HG02840 (cell line): ENCODE data around the gene SLCO2A1.
A peak's percentile ranks its signal among the peaks of the same experiment; 100 is the strongest.

Source experiments
- ATAC-seq: cut with Tn5 transposase; IDR thresholded peaks from one replicate; pipeline ENCODE4 v1.9.1; 2021; ENCODE audit warnings: mild to moderate bottlenecking, moderate library complexity, moderate number of reproducible peaks; ENCODE audit not compliant: unreplicated experiment, low FRiP score

SLCO2A1 gene

GRCh38 chr3:133935843-133936769 is 93.6 kb downstream of the SLCO2A1 start:
- no peak for ATAC-seq

GRCh38 chr3:133934996-133935842 is 94.5 kb downstream of the SLCO2A1 start:
- ATAC-seq = no peak

DNA sequence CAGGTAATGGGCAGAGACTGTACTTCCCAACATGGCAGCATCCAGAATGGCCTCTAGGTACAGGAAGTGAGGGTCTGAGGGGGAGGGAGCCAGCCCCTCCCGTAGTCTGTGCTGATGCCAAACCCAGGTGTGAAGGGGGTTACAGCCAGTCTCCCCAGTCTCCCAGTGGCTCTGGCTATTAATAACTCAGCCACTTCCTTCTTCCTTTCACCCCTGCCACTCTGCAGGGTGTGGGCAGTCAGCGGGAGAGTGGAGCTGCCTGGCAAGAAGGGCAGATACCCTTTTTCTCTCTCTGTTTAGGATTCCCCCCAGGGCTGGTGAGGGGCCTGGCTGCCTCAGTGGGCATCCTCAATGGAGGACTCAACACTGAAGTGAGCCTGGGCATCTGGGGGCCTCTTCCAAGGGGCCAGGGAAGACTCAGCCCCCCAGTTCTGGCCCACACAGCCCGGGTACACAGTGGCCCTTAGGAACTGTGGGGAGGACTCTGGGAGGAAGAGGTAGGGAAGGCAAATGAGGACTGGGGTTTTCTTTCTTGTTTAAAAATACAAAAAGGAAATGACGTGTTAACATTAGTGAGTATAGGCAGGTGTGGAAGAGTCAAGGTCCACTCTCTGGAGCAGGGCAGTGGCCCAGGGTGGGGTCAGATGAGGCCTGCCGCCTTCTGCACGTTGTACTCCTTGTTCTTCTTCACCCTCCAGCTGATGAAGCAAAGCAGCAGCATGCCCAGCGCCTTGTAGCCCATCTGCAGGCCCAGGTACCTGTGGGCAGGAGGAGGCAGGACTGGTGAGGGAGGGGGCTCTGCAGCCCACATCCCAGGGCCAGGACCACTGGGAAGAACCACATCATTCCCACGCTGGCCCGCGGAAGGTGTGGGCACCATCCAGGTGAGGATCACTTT is 95.4 kb downstream of the SLCO2A1 start:
- no peak for ATAC-seq

DNA sequence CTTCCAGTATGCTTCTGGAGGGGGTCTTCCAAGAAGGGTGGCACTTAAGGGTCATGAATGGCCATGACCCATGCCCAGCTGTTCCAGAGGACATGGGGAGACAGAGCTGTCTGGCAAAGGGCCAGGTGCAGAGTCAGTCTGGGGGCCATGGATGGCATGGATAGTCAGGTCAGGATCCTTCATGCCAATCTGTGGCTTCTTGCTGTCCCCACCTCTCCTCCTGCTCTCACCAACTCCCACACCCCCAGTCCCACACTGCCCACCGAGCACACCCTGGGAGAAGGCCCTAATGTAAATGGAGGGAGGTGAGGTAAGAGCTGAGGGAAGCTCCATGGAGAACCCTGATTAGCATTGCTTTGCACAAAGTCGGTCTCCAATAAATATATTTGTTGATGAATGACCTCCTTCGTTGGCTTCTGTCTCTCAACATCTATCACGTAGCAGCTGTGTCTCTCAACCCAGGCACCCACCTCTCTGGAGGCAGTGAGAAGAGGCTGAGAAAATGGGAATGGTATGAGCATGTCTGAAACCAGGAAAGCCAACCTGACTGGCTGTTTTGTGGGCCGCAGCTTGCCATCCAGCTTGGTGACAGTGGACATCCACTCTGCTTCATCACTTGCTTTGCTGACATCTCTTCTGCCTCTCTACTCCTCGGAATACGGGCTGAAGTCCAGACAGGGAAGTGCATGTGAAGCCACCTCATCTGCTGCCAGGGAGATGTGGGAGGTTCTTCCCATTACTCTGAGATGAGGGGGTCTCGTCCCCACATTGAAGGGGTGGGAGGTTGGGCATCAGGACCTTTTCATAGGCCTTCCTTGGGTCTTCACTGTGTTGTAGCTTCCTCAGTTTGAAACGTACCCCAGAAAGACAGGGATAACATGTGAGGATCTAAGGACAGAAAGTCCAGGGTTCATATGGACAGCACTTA is 96.4 kb downstream of the SLCO2A1 start:
- ATAC-seq = no peak

DNA sequence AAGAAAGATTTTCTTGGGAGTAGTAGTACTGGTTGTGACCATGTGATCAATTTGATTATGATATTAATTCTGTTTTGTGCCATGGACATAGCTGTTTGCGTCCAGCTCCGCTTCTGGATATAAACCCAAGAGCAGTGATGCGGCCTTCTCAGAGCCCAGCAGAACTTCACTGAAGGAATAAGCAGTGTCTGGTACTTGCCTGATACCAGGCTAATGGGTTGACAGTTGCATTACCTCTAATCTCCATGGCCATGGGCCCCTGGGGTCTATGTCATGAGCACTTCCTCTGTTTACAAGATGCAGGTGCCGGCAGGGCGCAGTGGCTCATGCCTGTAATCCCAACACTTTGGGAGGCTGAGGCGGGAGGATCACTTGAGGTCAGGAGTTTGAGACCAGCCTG is 97.7 kb downstream of the SLCO2A1 start:
- ATAC-seq = no peak

- no peak for ATAC-seq
Measured at GRCh38 chr3:133931084-133931483, 98.6 kb downstream of the SLCO2A1 start.

DNA sequence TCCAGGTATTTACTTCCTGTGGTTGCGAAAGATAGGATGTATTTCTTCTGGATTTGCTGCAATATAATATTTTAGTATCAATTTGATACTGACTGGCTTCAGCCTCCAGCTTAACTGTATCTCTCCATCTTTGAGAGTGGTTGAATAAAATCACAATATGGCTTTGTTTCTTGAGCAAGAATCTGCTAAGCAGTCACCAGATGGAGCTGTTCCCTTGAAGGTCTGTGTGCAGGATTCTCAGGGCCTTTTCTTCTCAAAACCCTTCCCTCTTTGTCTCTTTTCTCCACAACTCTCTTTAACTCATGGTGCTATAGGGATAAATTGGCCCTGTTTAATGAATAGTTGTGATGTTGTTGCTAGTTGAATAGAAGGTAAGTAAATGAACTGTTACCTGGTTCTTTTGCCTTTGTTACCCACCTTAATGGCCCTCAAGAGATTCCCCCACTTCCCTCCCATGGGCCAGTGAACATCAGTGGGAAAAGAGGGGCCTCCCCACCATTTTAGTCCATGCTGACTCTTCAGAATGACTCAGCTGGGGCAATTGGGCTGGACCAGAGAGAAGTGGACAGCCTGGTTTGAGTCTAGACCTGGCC is 99.3 kb downstream of the SLCO2A1 start:
- no peak for ATAC-seq

DNA sequence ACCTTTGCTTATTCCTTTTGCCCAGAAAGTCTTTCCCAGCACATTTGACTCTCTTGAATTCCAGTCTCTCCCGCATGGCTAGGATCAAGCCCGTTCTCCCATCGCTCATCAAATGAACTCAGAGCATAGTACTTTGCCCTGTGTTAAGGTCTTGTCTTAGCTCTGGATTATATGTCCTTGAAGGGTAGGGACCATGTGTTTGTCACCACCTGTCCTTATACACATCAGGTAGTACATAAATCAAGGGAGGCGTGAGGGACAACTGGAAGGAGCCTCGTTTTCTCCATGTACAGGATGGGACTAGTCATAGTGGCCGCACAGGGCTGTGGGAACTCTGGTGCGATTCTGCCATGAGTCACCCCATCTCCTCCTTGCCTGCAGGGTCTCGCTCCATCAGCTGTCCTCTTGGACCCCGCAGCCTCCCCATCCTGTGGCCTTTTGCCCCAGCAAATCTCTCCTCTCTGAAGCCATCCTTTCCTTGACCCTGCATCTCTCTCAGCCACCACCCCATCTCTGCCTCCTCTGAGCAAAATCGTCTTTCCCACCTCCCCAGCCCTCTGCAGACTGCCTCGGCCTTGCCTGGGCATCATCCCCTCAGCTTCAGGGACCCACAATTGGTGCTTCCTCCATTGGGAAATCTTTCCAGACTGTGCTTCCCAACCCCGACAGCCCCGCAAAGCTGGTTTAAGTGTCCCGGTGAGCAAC is 100.7 kb downstream of the SLCO2A1 start:
- no peak for ATAC-seq

DNA sequence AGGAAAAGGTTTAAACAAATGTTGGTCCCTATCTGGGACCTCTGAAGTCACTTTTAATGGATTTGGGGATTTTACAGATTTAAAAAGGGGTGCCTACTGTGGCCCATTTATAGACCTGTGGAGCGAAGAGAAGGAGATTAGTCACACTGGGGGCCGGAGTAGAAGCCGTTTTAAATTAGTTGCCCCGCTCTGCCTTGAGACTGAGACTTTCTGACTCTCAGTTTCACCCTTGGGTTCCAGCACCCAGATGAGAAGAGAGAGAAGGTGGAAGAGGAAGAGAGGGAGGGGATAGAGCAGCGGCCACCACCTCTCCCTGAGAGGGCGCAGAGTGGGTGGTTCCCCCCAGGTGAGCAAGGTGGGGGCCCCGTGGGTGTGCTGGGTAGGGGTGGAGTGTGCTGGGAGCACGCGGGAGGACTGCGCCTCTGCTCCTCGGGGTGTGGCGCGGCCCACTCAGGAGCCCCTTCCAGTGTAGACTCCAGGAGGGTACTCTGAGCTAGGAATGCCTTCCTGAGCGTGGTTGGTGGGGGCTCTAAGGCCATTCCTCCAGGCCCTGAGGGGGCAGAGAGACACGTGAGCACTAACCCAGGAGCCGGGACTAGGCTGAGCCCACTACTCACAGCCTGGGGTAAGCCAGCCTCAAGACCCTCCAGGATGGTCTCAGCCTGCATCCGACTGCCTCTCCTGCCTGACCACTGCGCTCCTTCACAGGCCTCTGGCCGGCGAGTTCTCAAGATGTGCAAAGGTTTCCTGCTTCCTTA is 101.4 kb downstream of the SLCO2A1 start:
- ATAC-seq = no peak

DNA sequence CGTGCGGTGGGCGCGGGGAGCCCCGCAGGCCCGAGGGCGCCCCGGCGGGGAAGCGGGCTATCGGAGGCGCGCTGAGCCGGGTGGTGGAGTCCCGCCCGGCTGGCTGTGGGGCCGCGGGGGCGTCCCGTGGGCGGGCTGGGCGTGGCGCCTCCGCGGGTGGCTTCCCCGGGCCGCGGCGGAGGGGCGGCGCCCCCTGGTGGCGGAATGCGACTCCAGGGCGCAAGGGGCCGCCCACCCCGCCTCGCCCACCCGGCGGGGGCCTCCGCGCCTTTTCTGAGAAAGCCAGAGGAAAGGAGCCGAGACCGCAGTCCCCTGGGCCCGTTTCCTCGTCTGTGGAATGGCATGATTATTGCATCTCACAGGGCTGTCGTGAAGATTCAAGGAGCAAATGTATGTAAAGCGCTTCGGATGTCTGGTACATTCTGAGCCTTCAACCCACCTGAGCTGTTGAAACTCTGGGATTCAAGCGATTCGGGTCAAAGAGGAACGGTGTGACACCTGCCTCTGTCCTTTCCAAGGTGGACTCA is 102.1 kb downstream of the SLCO2A1 start:
- ATAC-seq = peak; percentile 57

GRCh38 chr3:133926736-133927539 is 102.8 kb downstream of the SLCO2A1 start:
- ATAC-seq = no peak

DNA sequence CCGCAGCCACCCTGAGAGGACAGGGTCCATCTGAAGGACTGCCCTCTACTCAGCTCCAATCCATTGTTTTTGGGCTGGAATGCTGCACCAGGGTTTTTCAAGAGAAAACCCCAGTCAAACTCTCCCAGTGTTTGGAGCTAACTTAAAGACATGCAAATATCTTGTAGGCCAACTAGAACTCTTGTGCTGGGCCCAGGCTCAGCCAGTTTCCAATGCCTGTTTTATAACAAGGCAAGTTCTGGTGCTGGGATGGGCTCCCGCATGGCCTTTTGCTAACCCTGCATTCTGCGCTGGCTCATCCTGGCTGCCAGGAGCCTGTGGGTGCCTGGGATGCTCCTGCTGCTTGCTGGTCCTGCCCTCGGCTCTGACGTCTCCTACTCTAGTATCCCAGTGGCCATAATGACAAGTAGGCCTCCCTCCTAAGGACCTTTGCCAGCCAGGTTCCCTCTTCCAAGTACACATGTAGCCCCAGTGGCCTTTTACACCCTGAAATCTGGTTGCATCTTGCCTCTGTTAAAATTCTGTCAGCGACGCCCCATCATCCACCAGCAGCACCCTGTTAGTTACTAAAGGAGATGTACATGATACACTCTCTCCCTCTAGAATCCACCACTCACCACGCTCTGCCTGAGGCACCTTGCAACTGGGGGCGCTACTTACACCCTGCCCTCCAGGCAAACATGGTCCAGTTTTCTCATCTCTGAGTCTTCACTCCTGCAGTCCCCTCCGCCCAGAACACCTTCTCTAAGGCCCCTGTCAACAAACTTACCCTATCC is 103.6 kb downstream of the SLCO2A1 start:
- no peak for ATAC-seq

DNA sequence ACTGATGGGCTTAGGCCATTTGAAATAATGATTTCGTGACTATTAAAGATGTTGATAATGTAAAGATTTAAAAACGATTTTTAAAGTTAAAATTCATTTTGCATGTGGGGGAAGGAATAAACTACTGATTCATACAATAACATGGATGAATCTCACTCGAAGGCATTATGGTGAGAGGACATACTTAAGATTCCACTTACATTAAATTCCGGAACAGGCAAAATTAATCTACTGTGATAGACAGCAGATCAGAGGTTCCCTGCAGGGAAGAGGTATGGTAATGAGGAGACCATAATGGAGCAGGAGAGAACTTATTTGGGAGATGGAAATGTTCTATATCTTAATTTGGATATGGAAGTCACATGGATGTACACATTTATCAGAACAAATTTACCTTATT is 105.7 kb downstream of the SLCO2A1 start:
- ATAC-seq = no peak

DNA sequence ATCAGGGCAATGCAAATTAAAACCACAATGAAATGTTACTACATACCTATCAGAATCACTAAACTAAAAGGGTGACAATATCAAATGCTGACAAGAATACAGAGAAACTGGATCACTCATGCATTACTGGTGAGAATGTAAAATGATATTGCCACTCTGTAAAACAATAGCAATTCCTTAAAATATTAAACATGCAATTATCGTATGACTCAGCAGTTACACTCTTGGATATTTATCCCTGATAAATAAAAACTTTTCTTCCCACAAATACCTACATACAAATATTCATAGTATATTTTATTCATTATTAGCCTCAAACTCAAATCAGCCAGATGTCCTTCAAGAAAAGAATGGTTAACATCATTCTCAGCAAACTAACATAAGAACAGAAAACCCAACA is 108.1 kb downstream of the SLCO2A1 start:
- ATAC-seq = no peak

DNA sequence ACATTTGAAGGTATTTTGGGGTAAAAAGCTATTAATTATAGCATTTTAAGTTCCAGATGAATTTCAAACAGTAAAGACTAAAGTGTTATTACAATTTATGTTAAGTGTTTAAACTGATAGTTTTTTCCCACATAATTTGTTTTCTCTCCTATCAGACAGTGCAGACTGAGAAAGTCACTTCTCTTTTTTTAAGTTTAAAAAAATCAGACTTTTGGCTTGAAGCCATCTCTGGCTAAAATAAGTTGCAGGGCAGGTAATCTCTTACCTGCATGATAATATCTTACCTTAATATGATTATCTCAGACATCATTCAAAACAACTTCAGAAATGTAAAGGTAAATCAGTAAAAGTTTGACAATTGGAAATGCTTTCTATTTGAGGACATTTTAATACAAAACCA is 112.6 kb downstream of the SLCO2A1 start:
- no peak for ATAC-seq
